ENCODE measurements around the gene CDC5L.

The CDC5L gene

DNA sequence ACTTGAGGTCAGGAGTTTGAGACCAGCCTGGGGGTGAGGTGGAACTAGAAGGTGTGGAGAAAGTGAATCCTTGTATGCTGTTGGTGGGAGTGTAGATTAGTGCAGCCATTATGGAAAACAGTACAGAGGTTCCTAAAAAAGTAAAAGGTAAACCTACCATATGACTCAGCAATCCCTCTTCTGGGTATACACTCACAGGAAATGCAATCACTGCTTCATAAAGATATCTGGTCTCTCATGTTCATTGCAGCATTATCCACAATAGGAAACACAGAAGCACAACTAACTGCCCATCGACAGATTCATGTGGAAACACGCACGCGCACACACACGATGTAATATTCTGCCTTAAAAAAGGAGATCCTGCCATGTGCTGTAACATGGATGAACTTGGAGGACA lies 66.7 kb downstream of the CDC5L start:
- no peak for DNase-seq (ENCODE audit: low read depth)

GRCh38 chr6:44456070-44456965 lies 68.8 kb downstream of the CDC5L start:
- no peak for DNase-seq (ENCODE audit: low read depth)

DNA sequence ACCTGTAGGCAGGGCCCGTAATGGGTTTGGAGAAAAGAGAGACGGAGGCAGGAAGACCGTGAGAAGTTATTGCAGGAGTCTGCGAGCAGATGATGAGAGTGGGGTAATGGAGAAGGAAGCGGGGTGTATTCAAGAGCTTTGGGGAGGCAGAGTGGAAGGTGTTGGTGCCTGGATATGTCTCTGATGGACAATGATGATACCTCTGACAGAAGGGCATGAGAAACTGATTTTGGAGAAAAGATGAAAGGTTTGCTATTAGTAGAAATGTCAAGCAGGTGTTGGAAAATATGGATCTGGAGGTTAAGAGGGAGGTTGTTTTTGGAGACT lies 69.4 kb downstream of the CDC5L start:
- DNase-seq (ENCODE audit: low read depth): no peak

DNA sequence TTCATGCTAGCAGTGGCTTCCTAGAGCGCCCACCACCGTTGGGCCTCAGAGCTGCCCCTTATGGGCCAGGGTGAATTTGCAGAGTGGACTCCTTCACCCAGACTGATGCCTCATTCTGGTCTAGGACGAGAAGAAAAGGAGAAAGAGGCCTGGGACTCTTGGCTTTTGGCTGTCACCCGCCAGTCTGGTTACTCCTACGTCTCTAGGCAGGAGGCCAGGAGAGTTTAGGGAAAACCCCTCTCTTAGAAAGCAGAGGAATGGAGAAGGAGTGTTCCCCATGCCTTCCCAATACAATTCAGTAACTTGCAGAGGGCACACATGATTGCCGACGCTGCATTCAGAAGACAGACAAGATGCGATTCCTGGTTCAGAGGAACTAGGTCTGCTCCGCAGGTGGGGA lies 70.1 kb downstream of the CDC5L start:
- DNase-seq (ENCODE audit: low read depth): no peak

DNA sequence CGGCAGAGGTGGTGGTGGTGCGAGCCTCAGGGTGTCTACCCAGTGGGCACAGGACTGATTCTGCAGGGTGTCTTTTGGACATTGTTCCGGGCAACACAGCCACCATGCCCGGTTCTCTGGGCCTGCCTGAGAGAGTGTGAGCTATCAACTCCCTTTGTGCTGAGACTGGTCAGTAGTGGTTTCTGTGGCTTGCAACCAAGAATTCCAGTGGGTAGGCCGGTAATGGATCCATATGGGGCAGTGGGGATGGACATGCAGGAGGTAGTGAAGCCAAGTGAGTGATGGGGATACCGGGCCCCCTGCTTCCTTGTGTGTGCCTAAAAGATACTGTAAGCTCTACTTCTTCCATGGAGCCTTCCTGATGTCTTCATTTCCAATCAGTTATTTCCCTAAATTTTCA lies 71.0 kb downstream of the CDC5L start:
- no peak for DNase-seq (ENCODE audit: low read depth)

- DNase-seq (ENCODE audit: low read depth): no peak
Measured at GRCh38 chr6:44462335-44462734, 74.8 kb downstream of the CDC5L start.

DNA sequence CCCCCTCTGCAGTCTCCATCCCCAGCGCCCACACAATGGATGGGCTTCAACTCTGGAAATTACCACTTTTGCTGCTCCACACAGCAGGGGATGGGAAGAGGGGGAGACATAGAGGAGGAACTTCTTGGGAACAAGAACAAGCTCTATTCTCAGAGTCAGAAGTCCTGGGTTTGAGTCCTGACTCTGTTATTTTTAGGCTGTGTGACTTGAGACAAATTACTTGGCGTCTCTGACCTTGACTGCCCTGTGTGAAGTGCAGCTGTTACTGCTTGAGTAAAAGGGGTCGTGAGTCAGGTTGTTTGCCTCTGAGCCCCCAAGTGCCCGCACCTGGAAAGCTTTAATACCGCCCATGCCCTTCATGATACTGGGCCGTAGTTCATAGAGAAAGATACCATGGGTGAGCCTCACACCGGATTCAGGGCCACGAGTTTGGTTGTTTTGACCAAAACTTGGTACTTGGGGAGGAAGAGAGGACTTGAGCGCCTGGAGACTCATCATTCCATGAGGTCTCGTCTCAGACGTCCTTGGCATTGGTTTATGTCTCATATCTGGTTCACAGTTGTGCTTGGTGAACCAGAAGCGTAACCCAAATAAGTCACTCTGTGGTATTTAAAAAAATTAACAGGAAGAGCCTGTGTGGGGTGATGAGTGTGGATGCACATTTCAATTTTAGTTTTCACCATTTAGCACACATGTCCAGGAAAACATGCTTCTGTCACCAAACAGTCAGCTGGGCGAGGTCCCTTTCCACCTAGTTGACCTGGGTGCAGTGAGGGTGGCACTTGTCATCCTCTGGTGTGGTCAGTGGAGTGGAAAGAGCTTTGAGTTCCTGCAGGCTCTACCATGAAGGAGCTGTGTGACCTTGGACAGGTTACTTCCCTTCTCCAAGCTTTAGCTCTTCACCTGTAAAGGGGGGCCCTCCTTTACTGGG lies 75.6 kb downstream of the CDC5L start:
- DNase-seq (ENCODE audit: low read depth): no peak

- DNase-seq (ENCODE audit: low read depth): no peak
Measured at GRCh38 chr6:44463728-44464450, 76.4 kb downstream of the CDC5L start.

- DNase-seq (ENCODE audit: low read depth): no peak
Measured at GRCh38 chr6:44464527-44465310, 77.2 kb downstream of the CDC5L start.

GRCh38 chr6:44466955-44467354 lies 79.4 kb downstream of the CDC5L start:
- DNase-seq (ENCODE audit: low read depth): no peak

GRCh38 chr6:44468835-44469234 lies 81.3 kb downstream of the CDC5L start:
- no peak for DNase-seq (ENCODE audit: low read depth)

- no peak for DNase-seq (ENCODE audit: low read depth)
Measured at GRCh38 chr6:44470115-44470464, 82.6 kb downstream of the CDC5L start.

DNA sequence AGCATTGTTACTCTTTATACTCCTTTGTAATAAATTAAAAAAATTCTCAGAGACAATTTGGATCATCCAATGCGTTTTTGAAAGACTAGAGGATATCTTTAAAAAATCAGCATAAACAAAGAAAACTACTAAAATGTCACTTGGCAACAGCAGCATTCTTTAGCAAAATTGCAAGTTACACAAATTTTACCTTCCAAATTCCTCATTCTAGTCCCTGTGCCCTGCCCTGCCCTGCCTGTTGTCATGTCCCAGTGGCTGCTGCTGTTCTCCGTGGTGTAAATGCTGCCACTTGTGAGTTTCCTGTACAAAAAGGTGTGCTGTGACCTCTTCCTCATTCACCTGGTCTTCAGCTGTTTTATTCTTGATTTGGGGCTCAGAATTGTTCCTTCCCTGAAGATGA lies 83.2 kb downstream of the CDC5L start:
- no peak for DNase-seq (ENCODE audit: low read depth)

DNA sequence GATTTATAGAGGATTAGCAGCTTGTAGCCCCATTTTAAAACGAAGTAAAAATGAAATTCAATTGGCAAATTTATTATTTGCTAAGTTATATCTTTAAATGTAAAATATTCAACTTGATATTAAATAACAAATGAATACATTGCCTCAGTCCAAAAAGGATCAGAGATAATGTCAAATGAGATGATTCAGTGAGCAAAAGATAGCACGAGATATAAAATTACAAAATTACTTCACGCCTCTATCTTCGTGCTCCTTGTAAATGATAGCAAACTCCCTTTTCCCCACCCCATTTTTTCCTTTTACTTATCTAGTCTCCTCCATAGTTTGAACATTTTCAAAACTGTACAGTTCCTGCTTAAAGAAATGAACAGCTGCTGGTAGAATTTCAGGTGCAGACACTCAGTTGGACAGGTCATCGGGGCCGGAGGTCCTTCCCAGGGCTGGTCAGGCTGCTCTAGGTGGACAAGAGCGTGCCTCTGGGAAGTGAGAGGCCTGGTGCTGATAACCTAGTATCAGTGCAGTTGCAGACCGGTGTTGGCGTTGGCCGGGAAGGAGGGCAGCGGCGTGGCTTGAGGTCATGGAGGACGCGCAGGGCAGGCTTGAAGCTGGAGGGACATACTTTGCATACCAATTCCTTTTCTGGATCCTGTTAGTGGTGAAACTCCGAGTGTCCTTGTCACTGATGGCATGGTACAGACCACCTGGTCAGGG lies 83.9 kb downstream of the CDC5L start:
- no peak for DNase-seq (ENCODE audit: low read depth)

DNA sequence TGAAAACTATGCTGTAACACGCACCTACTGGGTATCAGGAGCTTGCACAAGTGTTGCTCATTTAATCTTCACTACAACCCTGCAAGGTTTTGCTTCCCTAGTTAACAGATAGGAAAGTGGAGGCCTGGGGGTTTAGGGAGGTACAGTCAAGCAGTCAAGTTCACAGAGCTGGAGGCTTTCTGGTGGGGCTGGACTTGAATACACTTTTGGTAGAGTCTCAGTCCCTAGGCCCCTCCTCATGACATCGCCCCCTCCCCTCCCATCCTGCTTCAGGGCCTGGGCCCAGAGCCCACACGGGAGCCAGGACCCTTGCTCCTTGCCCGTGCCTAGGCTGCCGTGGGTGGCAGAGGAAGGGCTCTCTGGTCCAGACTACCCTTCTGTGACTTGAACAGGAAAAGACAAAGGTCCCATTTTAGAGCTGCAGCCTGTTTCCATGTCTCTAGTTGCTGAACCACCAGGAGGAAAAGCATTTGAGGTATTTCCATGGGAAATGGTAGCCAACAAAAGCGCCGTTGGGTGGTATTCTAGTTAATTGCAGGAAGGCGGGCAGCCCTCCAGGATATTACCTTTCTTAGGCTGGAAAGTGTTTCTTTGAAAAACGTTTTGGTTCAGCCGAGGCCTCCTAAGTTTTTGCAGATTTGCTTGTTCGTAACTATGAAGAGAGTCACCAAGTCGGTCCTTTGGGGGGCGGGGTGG lies 84.9 kb downstream of the CDC5L start:
- no peak for DNase-seq (ENCODE audit: low read depth)

DNA sequence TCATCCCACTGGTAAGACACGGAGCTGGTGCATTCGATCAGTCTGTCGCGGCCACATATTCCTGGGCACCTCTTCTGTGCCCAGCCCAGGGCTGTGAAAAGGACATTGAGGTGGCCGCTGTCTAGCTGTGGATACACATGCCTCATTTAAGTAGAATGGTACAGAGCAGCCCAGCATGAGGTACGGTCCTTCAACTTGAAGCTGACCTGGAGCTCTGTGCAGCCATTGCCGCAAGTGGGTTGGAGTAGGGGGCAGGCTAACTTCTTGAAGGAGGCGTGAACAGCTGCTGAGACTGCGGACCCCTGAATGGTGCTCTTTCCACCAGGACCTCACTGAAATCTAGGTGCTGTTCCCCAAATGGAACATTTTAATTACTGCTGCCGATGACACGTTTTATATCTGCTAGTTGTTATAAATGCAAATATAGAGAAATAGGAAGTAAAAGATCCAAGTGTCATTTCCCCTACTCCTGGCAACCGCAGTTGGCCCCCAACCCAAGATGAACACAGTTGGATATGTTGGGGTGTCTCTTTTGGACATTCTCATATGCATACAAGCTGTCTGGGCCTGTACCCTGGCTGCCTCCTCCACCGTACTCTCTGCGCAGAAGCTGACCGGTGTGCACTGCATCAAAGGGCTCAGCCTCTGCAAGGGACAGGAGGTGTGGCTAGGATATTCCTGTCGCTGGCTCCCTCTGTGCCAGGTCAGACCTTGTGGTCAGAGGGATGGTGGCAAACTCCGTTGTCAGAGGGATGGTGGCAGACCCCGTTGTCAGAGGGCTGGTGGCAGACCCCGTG lies 86.1 kb downstream of the CDC5L start:
- DNase-seq (ENCODE audit: low read depth): no peak

- no peak for DNase-seq (ENCODE audit: low read depth)
Measured at GRCh38 chr6:44474190-44474631, 86.7 kb downstream of the CDC5L start.

GRCh38 chr6:44474643-44475042 lies 87.1 kb downstream of the CDC5L start:
- no peak for DNase-seq (ENCODE audit: low read depth)

DNA sequence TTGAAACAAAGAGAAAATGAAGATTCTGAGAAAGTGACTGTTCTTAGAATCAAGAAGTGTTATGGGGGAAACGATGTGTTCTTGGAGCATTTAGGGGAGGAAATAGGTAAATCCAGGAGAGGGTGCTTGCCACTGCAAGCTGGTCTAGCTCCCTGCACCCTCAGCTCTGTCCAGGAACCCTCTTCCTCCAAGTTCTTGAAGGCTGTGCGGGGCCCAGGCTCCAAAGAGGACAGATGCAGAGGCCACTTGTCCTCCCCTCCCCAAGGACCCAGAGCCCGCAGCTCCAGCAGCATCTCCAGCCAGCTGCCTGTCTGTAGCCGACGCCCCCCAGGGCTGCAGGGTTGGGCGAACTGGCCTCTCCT lies 87.9 kb downstream of the CDC5L start:
- no peak for DNase-seq (ENCODE audit: low read depth)

Measured in stromal cell of bone marrow (primary cell).